GM12874 (cell line): ENCODE results near the gene CNOT1.

Source experiments
- CTCF ChIP-seq: IDR thresholded peaks from 2 replicates; pipeline ENCODE4 v1.5.1; 2011; ENCODE audit warnings: low read depth, mild to moderate bottlenecking, control low read depth, low read length, moderate library complexity; ENCODE audit not compliant: insufficient read depth

Gene CNOT1

GRCh38 chr16:58541711-58542110 is 87.9 kb downstream of the CNOT1 start:
- TF ChIP-seq CTCF, result no peak

- no peak for TF ChIP-seq CTCF
Observed at GRCh38 chr16:58537124-58537906, 92.3 kb downstream of the CNOT1 start.

DNA sequence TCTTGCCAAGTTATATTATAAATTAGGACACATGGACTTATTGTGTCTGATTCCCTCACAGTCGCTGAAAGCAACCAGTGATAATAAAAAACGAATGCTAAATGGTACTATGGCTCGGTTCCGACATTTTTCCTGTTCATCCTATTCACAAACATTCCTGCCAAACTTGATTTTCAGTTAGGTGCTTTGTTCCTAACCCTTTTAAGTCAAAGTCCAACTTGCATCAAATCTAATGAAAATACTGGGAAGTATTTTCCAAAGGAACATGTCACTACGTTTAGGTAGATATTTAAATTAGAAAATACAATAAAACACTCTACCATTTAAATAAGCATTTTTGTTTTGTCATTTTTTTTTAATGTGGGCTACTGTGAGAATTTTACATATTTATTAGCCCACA is 93.3 kb downstream of the CNOT1 start:
- no peak for TF ChIP-seq CTCF

- no peak for TF ChIP-seq CTCF
Observed at GRCh38 chr16:58535100-58535499, 94.5 kb downstream of the CNOT1 start.

- no peak for TF ChIP-seq CTCF
Observed at GRCh38 chr16:58533751-58534470, 95.7 kb downstream of the CNOT1 start.

DNA sequence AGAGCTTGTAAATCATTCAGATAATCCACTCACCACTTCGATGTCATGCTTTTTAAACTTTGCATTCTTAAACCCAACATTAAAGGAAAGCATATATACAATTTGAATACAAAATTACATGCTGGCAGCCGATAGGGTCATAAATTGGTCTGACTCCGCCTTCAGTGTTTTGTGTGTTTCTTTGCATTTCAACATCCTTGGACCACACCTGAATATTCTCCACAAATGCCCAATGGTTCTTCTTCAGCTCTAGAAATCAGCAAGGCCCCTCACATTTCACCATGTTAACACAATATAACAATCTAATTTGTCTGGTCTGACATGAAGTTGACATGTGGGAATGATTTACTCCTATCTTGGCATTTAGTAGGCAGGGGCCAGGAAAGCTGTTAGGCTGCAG is 97.2 kb downstream of the CNOT1 start:
- no peak for TF ChIP-seq CTCF

DNA sequence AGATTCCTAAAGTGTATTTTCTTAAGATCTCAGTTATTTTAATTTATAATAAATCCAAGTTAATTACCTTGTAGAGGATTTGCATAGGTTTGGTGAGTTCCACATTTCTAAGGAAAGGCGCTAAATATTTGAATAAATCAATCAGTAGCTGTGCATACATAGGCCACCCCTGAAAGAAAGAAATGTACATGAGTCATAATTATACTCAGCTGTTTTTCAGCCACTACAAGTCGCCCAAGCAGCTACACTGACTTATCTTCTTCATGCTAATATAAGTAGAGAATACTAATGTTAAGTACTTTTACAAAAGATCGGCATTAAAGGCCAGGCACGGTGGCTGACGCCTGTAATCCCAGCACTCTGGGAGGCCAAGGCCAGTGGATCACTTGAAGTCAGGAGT is 99.4 kb downstream of the CNOT1 start:
- TF ChIP-seq CTCF, result no peak
